ENCODE results near the gene USP13.

- no peak for TF ChIP-seq CTCF (conservative IDR thresholded peaks at IDR 0.05; ENCODE audit: low read length)
- TF ChIP-seq EZH2phosphoT487 (IDR thresholded peaks at IDR 0.05; ENCODE audit: borderline replicate concordance), result no peak
These were observed 175.9 kb downstream of the USP13 start for GRCh38 chr3:179828738-179829137.
